SK-N-SH (cell line): ENCODE results near the gene YES1. TPM values are rescaled to one million over a fixed set of nuclear protein-coding genes. Genes with fewer than 3 reads are reported as not detected.

Experiments
- CTCF ChIA-PET: fragments of 300-600, 350-600 bp; formaldehyde crosslinking; extraction: SDS; loops from one replicate; lab custom pipeline; 2021; lab: Yijun Ruan, JAX
- POLR2A ChIA-PET: fragments of 350-600 bp; sonication (Branson Sonifier 250); formaldehyde crosslinking; extraction: SDS; loops from one replicate; lab custom pipeline; 2020; ENCODE audit warnings: antibody characterized with exemption, inconsistent platforms; lab: Yijun Ruan, JAX
- DNase-seq: peaks from one replicate; pipeline ENCODE4 v3.0.0; 2012
- H2AFZ ChIP-seq: fragments of 200-600 bp; sonication (generic); 2 replicates; pipeline ENCODE4 v1.8.1; 2016; ENCODE audit warnings: antibody characterized with exemption, mild to moderate bottlenecking, low read depth
- H3F3A ChIP-seq: fragments of 200-600 bp; sonication (generic); replicated peaks from 2 replicates; pipeline ENCODE3; 2016; ENCODE audit warnings: antibody characterized with exemption, mild to moderate bottlenecking; ENCODE audit not compliant: insufficient read depth
- H3K27ac ChIP-seq, 2 experiments: fragments of 200-500 bp in 1 of 2; fragments of 200-600 bp in 1 of 2; sonication (Bioruptor generic) in 1 of 2; sonication (generic), shearing (Covaris generic) in 1 of 2; 2 replicates each; pipeline versions ENCODE4 v1.5.1 to v1.6.1; 2014 to 2016; ENCODE audit warnings: low read depth in 2 of 2, inconsistent platforms in 1 of 2, low read length in 1 of 2, mild to moderate bottlenecking in 1 of 2, mixed read lengths in 1 of 2
- H3K27me3 ChIP-seq: fragments of 200-600 bp; sonication (generic), shearing (Covaris generic); 2 replicates; pipeline ENCODE4 v1.6.1; 2016; ENCODE audit warnings: mixed run types; ENCODE audit not compliant: insufficient read depth
- H3K36me3 ChIP-seq, 2 experiments: fragments of 200-500 bp in 1 of 2; fragments of 200-600 bp in 1 of 2; sonication (Bioruptor generic) in 1 of 2; sonication (generic) in 1 of 2; replicated peaks in 1 of 2; 2 replicates each; pipeline versions ENCODE3 to v1.5.1; 2014 to 2016; ENCODE audit warnings: low read length in 1 of 2, mild to moderate bottlenecking in 1 of 2; ENCODE audit not compliant: insufficient read depth in 2 of 2, control insufficient read depth in 1 of 2
- H3K4me1 ChIP-seq, 2 experiments: fragments of 200-500 bp in 1 of 2; fragments of 200-600 bp in 1 of 2; sonication (Bioruptor generic) in 1 of 2; sonication (generic), shearing (Covaris generic) in 1 of 2; 2 replicates each; pipeline versions ENCODE4 v1.5.1 to v1.6.1; 2014 to 2016; ENCODE audit warnings: low read depth in 1 of 2, low read length in 1 of 2, mixed run types in 1 of 2; ENCODE audit not compliant: insufficient read depth in 2 of 2, control insufficient read depth in 1 of 2
- H3K4me2 ChIP-seq: fragments of 200-600 bp; sonication (generic), shearing (Covaris generic); 2 replicates; pipeline ENCODE4 v1.6.1; 2017; ENCODE audit warnings: mixed run types
- H3K4me3 ChIP-seq, 2 experiments: fragments of 200-500 bp in 1 of 2; fragments of 200-600 bp in 1 of 2; sonication (Bioruptor generic) in 1 of 2; sonication (generic), shearing (Covaris generic) in 1 of 2; 2 replicates each; pipeline versions ENCODE4 v1.5.1 to v1.8.1; 2014 to 2016; ENCODE audit warnings: low read depth in 2 of 2, inconsistent platforms in 1 of 2, low read length in 1 of 2, mild to moderate bottlenecking in 1 of 2, mixed read lengths in 1 of 2, moderate library complexity in 1 of 2
- H3K79me2 ChIP-seq: fragments of 200-600 bp; sonication (generic); 2 replicates; pipeline ENCODE4 v1.8.1; 2017; ENCODE audit warnings: mild to moderate bottlenecking; ENCODE audit not compliant: insufficient read depth
- H3K9ac ChIP-seq: fragments of 200-600 bp; sonication (generic); 2 replicates; pipeline ENCODE4 v1.6.1; 2017; ENCODE audit warnings: mixed run types
- H3K9me2 ChIP-seq: fragments of 200-600 bp; sonication (generic); 2 replicates; pipeline ENCODE4 v1.6.1; 2017; ENCODE audit warnings: mixed run types
- H3K9me3 ChIP-seq: fragments of 200-600 bp; sonication (generic); 2 replicates; pipeline ENCODE4 v1.6.1; 2017; ENCODE audit warnings: mixed run types, mild to moderate bottlenecking, moderate library complexity
- H4K20me1 ChIP-seq: fragments of 200-600 bp; sonication (generic); 2 replicates; pipeline ENCODE4 v1.6.1; 2017; ENCODE audit warnings: mild to moderate bottlenecking, mixed run types; ENCODE audit not compliant: insufficient read depth
- CHD2 ChIP-seq: fragments of 150-350 bp; IDR thresholded peaks from 2 replicates; pipeline ENCODE4 v1.6.1; 2018; ENCODE audit warnings: low read length; ENCODE audit not compliant: partially characterized antibody
- EP300 ChIP-seq, 2 experiments: IDR thresholded peaks; 2 replicates each; pipeline versions ENCODE4 v1.4.0 to v1.6.1; 2012; ENCODE audit warnings: borderline replicate concordance in 1 of 2, low read depth in 1 of 2, low read length in 1 of 2
- EZH2phosphoT487 ChIP-seq: fragments of 200-600 bp; sonication (generic); IDR thresholded peaks from 2 replicates; pipeline ENCODE4 v1.6.1; 2017; ENCODE audit warnings: low read depth, mixed run types, mild to moderate bottlenecking, antibody characterized with exemption, moderate library complexity, borderline replicate concordance
- FOSL2 ChIP-seq: IDR thresholded peaks from 2 replicates; pipeline ENCODE4 v1.4.0; 2012; ENCODE audit warnings: low read depth, mild to moderate bottlenecking, moderate library complexity, borderline replicate concordance
- FOXJ3 ChIP-seq: sonication (generic); formaldehyde crosslinking; IDR thresholded peaks from 2 replicates; pipeline ENCODE4 v1.5.1; 2020; ENCODE audit warnings: mild to moderate bottlenecking, missing genetic modification reagents
- FOXM1 ChIP-seq: IDR thresholded peaks from 2 replicates; pipeline ENCODE4 v1.4.0; 2012; ENCODE audit warnings: low read depth, mild to moderate bottlenecking
- IRF3 ChIP-seq: fragments of 150-350 bp; IDR thresholded peaks from 2 replicates; pipeline ENCODE4 v1.6.1; 2016; ENCODE audit warnings: mild to moderate bottlenecking, low read depth, low read length
- MEF2A ChIP-seq: IDR thresholded peaks from 2 replicates; pipeline ENCODE4 v1.4.0; 2012; ENCODE audit warnings: low read depth, borderline replicate concordance
- MXI1 ChIP-seq: IDR thresholded peaks from 2 replicates; pipeline ENCODE4 v1.6.1; 2012; ENCODE audit warnings: mild to moderate bottlenecking, low read depth, low read length, improper control_type of control experiment
- PBX3 ChIP-seq: IDR thresholded peaks from 2 replicates; pipeline ENCODE4; 2012
- RAD21 ChIP-seq: IDR thresholded peaks from 2 replicates; pipeline ENCODE4 v1.6.1; 2012; ENCODE audit warnings: mild to moderate bottlenecking, low read length
- RCOR1 ChIP-seq: fragments of 150-350 bp; IDR thresholded peaks from 2 replicates; pipeline ENCODE4 v1.6.1; 2017; ENCODE audit warnings: antibody characterized with exemption, low read length
- RXRA ChIP-seq: IDR thresholded peaks from 2 replicates; pipeline ENCODE4 v1.4.0; 2012; ENCODE audit warnings: low read depth, mild to moderate bottlenecking, borderline replicate concordance
- SIN3A ChIP-seq: IDR thresholded peaks from 2 replicates; pipeline ENCODE4 v1.6.1; 2012; ENCODE audit warnings: low read depth, mild to moderate bottlenecking, low read length, moderate library complexity, borderline replicate concordance
- SMC3 ChIP-seq: IDR thresholded peaks from 2 replicates; pipeline ENCODE4 v1.6.1; 2012; ENCODE audit warnings: low read depth, low read length, improper control_type of control experiment
- TCF12 ChIP-seq: IDR thresholded peaks from 2 replicates; pipeline ENCODE4 v1.4.0; 2012
- TEAD4 ChIP-seq: IDR thresholded peaks from 2 replicates; pipeline ENCODE4 v1.4.0; 2012; ENCODE audit warnings: mild to moderate bottlenecking, borderline replicate concordance; ENCODE audit not compliant: insufficient read depth
- YY1 ChIP-seq: IDR thresholded peaks from 2 replicates; pipeline ENCODE4 v1.4.0; 2012; ENCODE audit warnings: low read depth, mild to moderate bottlenecking
- WGBS: methylation state at CpG from one replicate; pipeline ENCODE4 v1.1.6; 2017; ENCODE audit warnings: low lambda C conversion rate; 5-methylcytosine and 5-hydroxymethylcytosine counted together
- polyA plus RNA-seq, 3 experiments: library from polyadenylated mRNA; depleted of rRNA; stranded (reverse); fragments of >200 nt; gene quantifications; 2 replicates each; pipeline ENCODE4 v1.2.3, GENCODE V29; 2012
- TF ChIP-seq, protein P1 (sequence below): IDR thresholded peaks from 2 replicates; pipeline ENCODE4 v1.6.1; 2012; ENCODE audit warnings: mild to moderate bottlenecking, low read depth, low read length, moderate library complexity

The YES1 gene
- polyA plus RNA-seq, 1 of the 3 experiments (the other 2 are of a cell fraction) = 7.9 TPM

GRCh38 chr18:850960-851359 lies 38.9 kb upstream of the YES1 start:
- Histone ChIP-seq H4K20me1 (no peaks in the 10 kb centered on the region), H3K9ac (no peak overlapping the region), H3K27ac (no peak overlapping the region), H3K4me2 (no peak overlapping the region), H3K79me2 (no peaks in the 10 kb centered on the region), H3F3A (peaks cover 8% of the 10 kb centered on the region), H3K4me3 (no peak overlapping the region), H3K9me2 (no peaks in the 10 kb centered on the region), H3K4me1 (no peaks in the 10 kb centered on the region), H3K36me3 (no peaks in the 10 kb centered on the region), H2AFZ (no peak overlapping the region), H3K9me3 (no peaks in the 10 kb centered on the region), H3K27me3 (peaks cover 13% of the 10 kb centered on the region; the same call in 1 of the 2 replicates)
- WGBS = 10% methylated on average over 4 of the region's 4 CpGs
- TF ChIP-seq RXRA (no peak), PBX3 (no peak), TEAD4 (no peak), RCOR1 (no peak), EZH2phosphoT487 (no peak), YY1 (no peak), RAD21 (no peak), SMC3 (no peak), IRF3 (no peak)
- TF ChIP-seq, protein P1, sequence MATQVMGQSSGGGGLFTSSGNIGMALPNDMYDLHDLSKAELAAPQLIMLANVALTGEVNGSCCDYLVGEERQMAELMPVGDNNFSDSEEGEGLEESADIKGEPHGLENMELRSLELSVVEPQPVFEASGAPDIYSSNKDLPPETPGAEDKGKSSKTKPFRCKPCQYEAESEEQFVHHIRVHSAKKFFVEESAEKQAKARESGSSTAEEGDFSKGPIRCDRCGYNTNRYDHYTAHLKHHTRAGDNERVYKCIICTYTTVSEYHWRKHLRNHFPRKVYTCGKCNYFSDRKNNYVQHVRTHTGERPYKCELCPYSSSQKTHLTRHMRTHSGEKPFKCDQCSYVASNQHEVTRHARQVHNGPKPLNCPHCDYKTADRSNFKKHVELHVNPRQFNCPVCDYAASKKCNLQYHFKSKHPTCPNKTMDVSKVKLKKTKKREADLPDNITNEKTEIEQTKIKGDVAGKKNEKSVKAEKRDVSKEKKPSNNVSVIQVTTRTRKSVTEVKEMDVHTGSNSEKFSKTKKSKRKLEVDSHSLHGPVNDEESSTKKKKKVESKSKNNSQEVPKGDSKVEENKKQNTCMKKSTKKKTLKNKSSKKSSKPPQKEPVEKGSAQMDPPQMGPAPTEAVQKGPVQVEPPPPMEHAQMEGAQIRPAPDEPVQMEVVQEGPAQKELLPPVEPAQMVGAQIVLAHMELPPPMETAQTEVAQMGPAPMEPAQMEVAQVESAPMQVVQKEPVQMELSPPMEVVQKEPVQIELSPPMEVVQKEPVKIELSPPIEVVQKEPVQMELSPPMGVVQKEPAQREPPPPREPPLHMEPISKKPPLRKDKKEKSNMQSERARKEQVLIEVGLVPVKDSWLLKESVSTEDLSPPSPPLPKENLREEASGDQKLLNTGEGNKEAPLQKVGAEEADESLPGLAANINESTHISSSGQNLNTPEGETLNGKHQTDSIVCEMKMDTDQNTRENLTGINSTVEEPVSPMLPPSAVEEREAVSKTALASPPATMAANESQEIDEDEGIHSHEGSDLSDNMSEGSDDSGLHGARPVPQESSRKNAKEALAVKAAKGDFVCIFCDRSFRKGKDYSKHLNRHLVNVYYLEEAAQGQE = no peak
- no peak for DNase-seq
- ChIA-PET CTCF (no interaction called here), POLR2A (no interaction called here)

- Histone ChIP-seq H3K9ac (no peak overlapping the region), H2AFZ (no peak overlapping the region), H3K79me2 (no peaks in the 10 kb centered on the region), H3K9me2 (no peaks in the 10 kb centered on the region), H3K9me3 (no peaks in the 10 kb centered on the region), H3K4me1 (no peaks in the 10 kb centered on the region), H3K27ac (no peak overlapping the region), H3K4me2 (no peak overlapping the region), H3F3A (peaks cover 21% of the 10 kb centered on the region), H3K36me3 (no peaks in the 10 kb centered on the region), H3K4me3 (no peak overlapping the region), H3K27me3 (peaks cover 13% of the 10 kb centered on the region; the same call in 1 of the 2 replicates), H4K20me1 (no peaks in the 10 kb centered on the region)
- ChIA-PET CTCF (interaction anchor here (1.9 to 2.2 kb wide), 2 partner anchors 9 to 225 kb away, joined by 7 to 14 read pairs; no protein-coding TSS in a partner anchor), POLR2A (no interaction called here)
- no peak for DNase-seq
- WGBS = 45% methylated on average over 4 of the region's 4 CpGs
- TF ChIP-seq RAD21 (no peak), CHD2 (no peak), SIN3A (no peak), TCF12 (no peak), MEF2A (no peak), EP300 (IDR thresholded peaks at IDR 0.05; ENCODE audit: borderline replicate concordance in 1 of 2, low read depth in 1 of 2, low read length in 1 of 2) (no peak), MXI1 (no peak), FOSL2 (no peak), FOXM1 (no peak), EZH2phosphoT487 (no peak), FOXJ3 (CRISPR knock-in tag) (no peak)
- TF ChIP-seq, protein P1 = no peak
Measured at GRCh38 chr18:849021-849420, 37.0 kb upstream of the YES1 start.
